Measurements from ENCODE around the gene PRKCA.

PRKCA gene

DNA sequence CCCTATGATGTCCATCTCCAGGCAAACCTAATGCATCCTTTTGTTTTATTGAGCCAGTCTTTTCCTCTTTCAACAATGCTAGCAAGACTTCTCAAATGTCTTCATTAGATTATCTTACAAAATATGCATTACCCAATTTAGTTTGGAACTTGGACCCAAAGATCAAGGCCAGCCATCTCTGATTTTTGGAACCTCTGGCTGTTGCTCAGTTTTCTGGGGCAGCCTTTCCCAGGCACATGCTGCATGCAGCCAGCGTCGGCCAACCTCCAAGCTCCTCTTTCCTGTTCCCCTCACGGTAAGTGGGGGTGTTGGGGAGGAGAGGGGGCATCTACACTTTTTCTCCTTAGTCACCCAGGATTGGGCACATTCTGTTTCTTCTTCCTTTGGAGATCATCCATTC, 189.3 kb downstream of the PRKCA start:
- no peaks in the 10 kb centered on the region for H3K36me3 ChIP-seq (ENCODE audit: insufficient read depth, insufficient read length, low read length)
- no peak overlapping the region for H3K4me3 ChIP-seq (ENCODE audit: insufficient read length, low read depth)
- peaks cover 11% of the 10 kb centered on the region for H3K4me1 ChIP-seq (ENCODE audit: insufficient read depth, insufficient read length)
- no peaks in the 10 kb centered on the region for H3K9me3 ChIP-seq (ENCODE audit: insufficient read depth, low read length)
- no peaks in the 10 kb centered on the region for H3K27me3 ChIP-seq (ENCODE audit: insufficient read depth, insufficient read length)
- TF ChIP-seq ZNF274 (IDR thresholded peaks at IDR 0.05; ENCODE audit: low read depth, low read length) (no peak), YY1 (IDR thresholded peaks at IDR 0.05; ENCODE audit: insufficient read depth, insufficient read length) (no peak), SUZ12 (IDR thresholded peaks at IDR 0.05; ENCODE audit: extremely low read depth, insufficient read depth, insufficient read length) (no peak)
- H3K9ac ChIP-seq (ENCODE audit: insufficient read length, low read depth) = no peak overlapping the region
- no peak for DNase-seq (ENCODE audit: low read depth, low spot score)

DNA sequence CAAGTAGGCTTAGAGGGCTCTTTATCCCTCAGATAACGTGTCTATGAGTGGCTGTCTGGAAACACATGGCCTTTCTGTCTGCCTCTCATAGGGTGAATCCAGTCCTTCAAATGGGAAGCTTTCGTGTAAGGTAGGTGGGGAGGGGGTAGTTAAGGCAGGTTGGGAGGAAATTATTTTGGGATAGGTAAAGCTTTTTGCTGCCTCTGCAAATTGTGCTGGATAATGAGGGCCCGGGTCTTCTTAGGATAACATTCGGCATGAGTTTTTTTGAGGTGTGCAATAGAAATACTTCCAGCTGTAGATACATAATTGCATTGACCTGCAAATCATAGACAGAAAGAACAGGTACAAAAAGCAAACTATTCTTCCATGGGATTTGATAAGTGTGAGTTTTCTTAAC, 189.7 kb downstream of the PRKCA start:
- DNase-seq (ENCODE audit: low read depth, low spot score) = no peak
- Histone ChIP-seq H3K27me3 (ENCODE audit: insufficient read depth, insufficient read length) (no peaks in the 10 kb centered on the region), H3K9ac (ENCODE audit: insufficient read length, low read depth) (no peak overlapping the region), H3K4me1 (ENCODE audit: insufficient read depth, insufficient read length) (peaks cover 11% of the 10 kb centered on the region), H3K4me3 (ENCODE audit: insufficient read length, low read depth) (no peak overlapping the region), H3K36me3 (ENCODE audit: insufficient read depth, insufficient read length, low read length) (no peaks in the 10 kb centered on the region), H3K9me3 (ENCODE audit: insufficient read depth, low read length) (no peaks in the 10 kb centered on the region)
- TF ChIP-seq YY1 (IDR thresholded peaks at IDR 0.05; ENCODE audit: insufficient read depth, insufficient read length) (no peak), ZNF274 (IDR thresholded peaks at IDR 0.05; ENCODE audit: low read depth, low read length) (no peak), SUZ12 (IDR thresholded peaks at IDR 0.05; ENCODE audit: extremely low read depth, insufficient read depth, insufficient read length) (no peak)

DNA sequence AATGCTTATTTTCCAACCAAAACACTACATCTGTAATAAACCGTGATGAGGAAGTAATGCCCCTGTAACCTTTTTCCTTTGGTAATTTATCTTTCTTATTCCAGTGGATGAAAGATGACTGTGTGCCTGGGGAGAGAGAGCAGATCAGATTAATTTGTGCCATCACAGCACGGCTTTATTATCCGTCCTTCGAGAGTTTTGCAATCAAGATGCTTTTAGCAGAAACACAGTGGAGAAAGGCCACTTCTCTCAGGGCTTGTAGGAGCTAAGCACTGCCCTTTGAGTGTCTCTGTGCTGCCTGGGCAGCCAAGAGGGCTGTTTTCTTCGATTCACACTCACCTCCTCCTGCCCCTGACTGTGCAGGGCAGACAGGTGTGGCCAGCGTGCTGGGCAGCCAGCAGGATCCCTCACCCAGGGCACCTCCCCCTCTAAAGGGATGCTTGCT, 190.2 kb downstream of the PRKCA start:
- Histone ChIP-seq H3K4me3 (ENCODE audit: insufficient read length, low read depth) (no peak overlapping the region), H3K9me3 (ENCODE audit: insufficient read depth, low read length) (no peaks in the 10 kb centered on the region), H3K36me3 (ENCODE audit: insufficient read depth, insufficient read length, low read length) (no peaks in the 10 kb centered on the region), H3K4me1 (ENCODE audit: insufficient read depth, insufficient read length) (peaks cover 11% of the 10 kb centered on the region), H3K27me3 (ENCODE audit: insufficient read depth, insufficient read length) (no peaks in the 10 kb centered on the region), H3K9ac (ENCODE audit: insufficient read length, low read depth) (no peak overlapping the region)
- no peak for TF ChIP-seq SUZ12 (IDR thresholded peaks at IDR 0.05; ENCODE audit: extremely low read depth, insufficient read depth, insufficient read length)
- no peak for TF ChIP-seq ZNF274 (IDR thresholded peaks at IDR 0.05; ENCODE audit: low read depth, low read length)
- no peak for TF ChIP-seq YY1 (IDR thresholded peaks at IDR 0.05; ENCODE audit: insufficient read depth, insufficient read length)
- DNase-seq (ENCODE audit: low read depth, low spot score) = no peak

DNA sequence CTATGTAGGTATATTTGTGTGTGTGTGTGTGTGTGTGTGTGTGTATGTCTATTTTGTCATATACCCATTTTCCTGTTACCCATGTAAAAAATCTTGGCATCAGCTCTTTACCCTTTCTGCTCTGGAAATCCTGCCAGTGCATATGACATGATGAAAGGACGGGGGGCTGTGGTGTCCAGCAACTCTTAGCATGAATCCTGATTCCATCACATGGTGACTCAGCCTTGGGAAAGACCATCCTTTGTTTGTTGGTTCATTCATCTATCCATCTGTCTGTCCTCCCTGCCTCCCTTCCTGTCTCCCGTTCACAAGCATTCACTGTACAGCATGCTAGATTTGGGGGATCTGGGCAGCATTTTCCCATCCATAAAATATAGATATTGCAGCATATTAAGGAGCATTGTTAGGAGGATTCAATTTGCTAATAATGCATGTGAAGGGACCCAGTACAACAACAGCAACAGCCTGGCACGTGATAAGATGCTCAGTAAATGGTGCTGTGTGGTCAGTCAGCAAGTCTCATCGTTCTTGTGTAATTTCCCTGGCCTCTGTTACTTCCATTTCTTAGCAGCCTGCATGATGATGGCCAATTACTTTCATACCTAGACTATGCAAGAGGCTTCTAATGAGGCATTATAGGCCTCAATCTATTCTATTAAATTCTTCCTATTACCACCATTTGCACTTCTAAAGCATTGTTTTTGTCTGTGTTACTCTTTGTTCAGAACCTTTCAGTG, 191.0 kb downstream of the PRKCA start:
- peaks cover 11% of the 10 kb centered on the region for H3K4me1 ChIP-seq (ENCODE audit: insufficient read depth, insufficient read length)
- TF ChIP-seq ZNF274 (IDR thresholded peaks at IDR 0.05; ENCODE audit: low read depth, low read length) (no peak), YY1 (IDR thresholded peaks at IDR 0.05; ENCODE audit: insufficient read depth, insufficient read length) (no peak), SUZ12 (IDR thresholded peaks at IDR 0.05; ENCODE audit: extremely low read depth, insufficient read depth, insufficient read length) (no peak)
- H3K9me3 ChIP-seq (ENCODE audit: insufficient read depth, low read length) = no peaks in the 10 kb centered on the region
- H3K27me3 ChIP-seq (ENCODE audit: insufficient read depth, insufficient read length) = no peaks in the 10 kb centered on the region
- H3K4me3 ChIP-seq (ENCODE audit: insufficient read length, low read depth) = no peak overlapping the region
- DNase-seq (ENCODE audit: low read depth, low spot score) = no peak
- no peaks in the 10 kb centered on the region for H3K36me3 ChIP-seq (ENCODE audit: insufficient read depth, insufficient read length, low read length)
- H3K9ac ChIP-seq (ENCODE audit: insufficient read length, low read depth) = no peak overlapping the region

DNA sequence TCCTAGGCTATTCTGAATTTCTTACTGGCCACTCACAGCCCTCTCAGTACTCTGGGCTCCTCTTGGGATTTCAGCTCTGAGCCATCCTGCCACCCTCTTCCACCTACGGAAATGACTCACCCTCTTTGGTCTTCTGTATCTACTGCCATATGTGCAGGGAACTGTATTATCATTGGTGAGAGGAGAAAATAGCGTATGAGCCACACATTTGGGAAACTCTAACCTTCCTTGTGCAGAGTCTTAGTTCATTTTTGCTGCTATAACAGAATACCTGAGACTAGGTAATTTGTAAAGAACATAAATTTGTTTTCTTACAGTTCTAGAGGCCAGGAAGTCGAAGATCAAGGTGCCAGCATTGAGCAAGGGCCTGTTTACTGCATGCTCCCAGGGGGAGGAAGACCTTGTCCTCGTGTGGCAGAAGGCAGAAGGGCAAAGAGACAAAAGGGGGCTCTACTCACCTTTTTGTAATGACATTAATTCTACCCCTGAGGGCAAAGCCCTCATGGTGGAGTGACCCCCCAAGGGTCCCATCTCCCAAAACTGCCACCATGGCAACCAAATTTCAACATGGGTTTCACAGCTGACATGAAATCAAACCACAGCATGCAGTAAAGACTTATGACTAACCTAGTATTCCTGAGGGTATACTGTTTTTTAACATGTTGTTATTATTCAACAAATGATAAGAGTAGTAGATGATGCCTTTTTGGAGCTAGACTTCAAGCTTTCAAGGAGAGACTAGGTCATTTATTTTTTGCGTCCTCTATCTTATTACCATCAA, 191.8 kb downstream of the PRKCA start:
- H3K27me3 ChIP-seq (ENCODE audit: insufficient read depth, insufficient read length) = no peaks in the 10 kb centered on the region
- H3K9ac ChIP-seq (ENCODE audit: insufficient read length, low read depth) = no peak overlapping the region
- H3K9me3 ChIP-seq (ENCODE audit: insufficient read depth, low read length) = no peaks in the 10 kb centered on the region
- TF ChIP-seq YY1 (IDR thresholded peaks at IDR 0.05; ENCODE audit: insufficient read depth, insufficient read length) (no peak), SUZ12 (IDR thresholded peaks at IDR 0.05; ENCODE audit: extremely low read depth, insufficient read depth, insufficient read length) (no peak)
- DNase-seq (ENCODE audit: low read depth, low spot score) = peak; percentile 20
- H3K4me3 ChIP-seq (ENCODE audit: insufficient read length, low read depth) = no peak overlapping the region
- peaks cover 11% of the 10 kb centered on the region for H3K4me1 ChIP-seq (ENCODE audit: insufficient read depth, insufficient read length)
- no peaks in the 10 kb centered on the region for H3K36me3 ChIP-seq (ENCODE audit: insufficient read depth, insufficient read length, low read length)

DNA sequence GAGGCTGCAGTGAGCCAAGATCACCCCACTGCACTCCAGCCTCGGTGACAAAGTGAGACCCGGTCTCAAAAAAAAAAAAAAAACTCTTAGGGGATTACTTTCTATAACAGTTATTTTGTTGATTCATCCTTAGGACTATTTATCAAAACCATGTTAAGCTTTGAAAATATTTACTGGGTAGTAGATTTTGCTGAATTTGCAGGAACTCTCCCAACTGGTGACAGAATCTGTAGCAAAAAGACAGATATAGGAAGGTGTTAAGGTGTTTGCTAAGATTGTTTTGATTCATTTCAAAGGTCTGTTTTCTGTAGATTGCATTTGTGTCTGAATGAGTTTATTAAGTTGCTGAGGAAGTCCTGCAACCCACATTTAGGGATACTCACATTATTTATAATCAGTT, 192.6 kb downstream of the PRKCA start:
- no peaks in the 10 kb centered on the region for H3K9me3 ChIP-seq (ENCODE audit: insufficient read depth, low read length)
- TF ChIP-seq ZNF274 (IDR thresholded peaks at IDR 0.05; ENCODE audit: low read depth, low read length) = no peak
- DNase-seq (ENCODE audit: low read depth, low spot score) = no peak
- no peaks in the 10 kb centered on the region for H3K27me3 ChIP-seq (ENCODE audit: insufficient read depth, insufficient read length)
- H3K4me3 ChIP-seq (ENCODE audit: insufficient read length, low read depth) = no peak overlapping the region
- no peak overlapping the region for H3K9ac ChIP-seq (ENCODE audit: insufficient read length, low read depth)
- H3K4me1 ChIP-seq (ENCODE audit: insufficient read depth, insufficient read length) = peaks cover 11% of the 10 kb centered on the region
- no peaks in the 10 kb centered on the region for H3K36me3 ChIP-seq (ENCODE audit: insufficient read depth, insufficient read length, low read length)

DNA sequence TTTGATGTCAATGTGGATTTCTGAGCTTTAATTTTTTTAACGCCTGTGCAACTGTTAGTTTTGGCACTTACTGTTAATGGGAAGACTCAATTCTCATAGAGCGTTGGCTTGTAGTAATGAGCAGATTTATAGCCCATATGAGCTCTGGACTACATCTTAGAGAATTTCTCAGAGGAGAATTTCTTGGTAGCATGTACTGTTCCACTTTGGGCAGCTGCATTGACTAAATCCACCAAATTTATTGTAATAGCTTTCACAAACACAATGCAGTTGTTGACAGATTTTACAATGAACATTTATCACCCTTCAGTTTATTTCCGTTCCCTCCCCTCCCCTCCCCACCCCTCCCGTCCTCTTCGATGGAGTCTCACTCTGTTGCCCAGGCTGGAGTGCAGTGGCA, 193.9 kb downstream of the PRKCA start:
- no peaks in the 10 kb centered on the region for H3K9me3 ChIP-seq (ENCODE audit: insufficient read depth, low read length)
- no peak overlapping the region for H3K4me3 ChIP-seq (ENCODE audit: insufficient read length, low read depth)
- no peak overlapping the region for H3K9ac ChIP-seq (ENCODE audit: insufficient read length, low read depth)
- peaks cover 11% of the 10 kb centered on the region for H3K4me1 ChIP-seq (ENCODE audit: insufficient read depth, insufficient read length)
- H3K36me3 ChIP-seq (ENCODE audit: insufficient read depth, insufficient read length, low read length) = no peaks in the 10 kb centered on the region
- H3K27me3 ChIP-seq (ENCODE audit: insufficient read depth, insufficient read length) = no peaks in the 10 kb centered on the region
- no peak for DNase-seq (ENCODE audit: low read depth, low spot score)
- no peak for TF ChIP-seq YY1 (IDR thresholded peaks at IDR 0.05; ENCODE audit: insufficient read depth, insufficient read length)
- TF ChIP-seq ZNF274 (IDR thresholded peaks at IDR 0.05; ENCODE audit: low read depth, low read length) = no peak
- no peak for TF ChIP-seq SUZ12 (IDR thresholded peaks at IDR 0.05; ENCODE audit: extremely low read depth, insufficient read depth, insufficient read length)

All from NT2/D1 (cell line).